ENCODE data around the gene CABLES2.

Gene CABLES2

GRCh38 chr20:62357681-62358080 is 49.4 kb downstream of the CABLES2 start:
- no peak for FAIRE-seq

DNA sequence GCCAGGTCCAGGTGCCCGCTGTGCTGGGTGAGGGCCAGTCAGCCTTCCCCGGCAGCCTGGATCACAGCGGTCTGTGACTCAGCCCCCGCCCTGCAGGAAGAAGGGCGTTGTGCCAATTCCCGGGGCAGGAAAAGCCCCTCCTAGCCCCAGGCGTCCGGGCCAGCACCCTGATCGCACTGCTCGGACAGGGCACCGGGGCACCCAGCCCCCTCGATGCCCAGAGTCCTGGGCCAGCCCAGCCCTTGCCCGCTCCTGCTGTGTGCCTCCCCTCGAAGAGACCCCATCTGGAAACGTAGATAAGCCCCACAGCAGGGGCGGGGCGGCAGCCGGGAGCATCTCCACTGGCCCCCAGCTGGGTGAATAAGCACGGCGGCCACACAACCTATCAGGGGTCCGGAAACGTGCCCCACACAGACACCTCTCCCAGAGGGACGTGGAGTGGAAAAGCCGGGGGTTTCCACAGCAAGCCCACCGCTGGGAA is 49.9 kb downstream of the CABLES2 start:
- FAIRE-seq, result no peak

DNA sequence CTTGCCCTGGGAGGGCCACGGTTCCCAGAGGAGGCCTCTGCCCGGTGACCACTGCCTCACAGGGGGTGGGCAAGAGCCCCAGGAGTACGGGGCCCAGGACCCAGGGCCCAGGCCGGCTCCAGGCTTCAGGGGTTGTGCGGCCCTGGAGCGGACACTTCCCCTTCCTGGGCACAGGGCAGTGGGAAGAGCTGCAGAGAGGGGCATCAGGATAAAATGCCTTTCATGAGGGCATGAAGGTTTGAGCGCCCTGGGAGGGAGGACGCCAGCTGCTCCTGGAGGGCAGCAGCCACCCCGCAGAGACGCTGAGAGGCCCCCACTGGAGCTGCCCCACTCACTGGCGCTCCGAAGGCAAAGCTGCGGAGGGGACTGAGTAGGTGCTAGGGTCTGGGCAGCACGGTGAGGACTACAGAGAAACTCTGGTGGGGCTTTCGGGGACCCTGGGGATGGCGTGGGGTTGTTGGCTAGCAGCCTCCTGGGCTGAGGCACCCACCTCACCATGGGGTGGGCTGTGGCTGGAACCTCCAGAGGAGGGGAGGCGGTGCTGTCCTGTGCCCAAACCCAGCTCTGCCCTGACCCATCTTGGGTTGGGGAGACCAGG is 50.4 kb downstream of the CABLES2 start:
- FAIRE-seq, result no peak

GRCh38 chr20:62355878-62356588 is 51.1 kb downstream of the CABLES2 start:
- FAIRE-seq, result no peak

GRCh38 chr20:62355516-62355877 is 51.6 kb downstream of the CABLES2 start:
- FAIRE-seq, result no peak

GRCh38 chr20:62354811-62355341 is 52.2 kb downstream of the CABLES2 start:
- FAIRE-seq, result no peak

GRCh38 chr20:62354031-62354808 is 52.9 kb downstream of the CABLES2 start:
- no peak for FAIRE-seq

DNA sequence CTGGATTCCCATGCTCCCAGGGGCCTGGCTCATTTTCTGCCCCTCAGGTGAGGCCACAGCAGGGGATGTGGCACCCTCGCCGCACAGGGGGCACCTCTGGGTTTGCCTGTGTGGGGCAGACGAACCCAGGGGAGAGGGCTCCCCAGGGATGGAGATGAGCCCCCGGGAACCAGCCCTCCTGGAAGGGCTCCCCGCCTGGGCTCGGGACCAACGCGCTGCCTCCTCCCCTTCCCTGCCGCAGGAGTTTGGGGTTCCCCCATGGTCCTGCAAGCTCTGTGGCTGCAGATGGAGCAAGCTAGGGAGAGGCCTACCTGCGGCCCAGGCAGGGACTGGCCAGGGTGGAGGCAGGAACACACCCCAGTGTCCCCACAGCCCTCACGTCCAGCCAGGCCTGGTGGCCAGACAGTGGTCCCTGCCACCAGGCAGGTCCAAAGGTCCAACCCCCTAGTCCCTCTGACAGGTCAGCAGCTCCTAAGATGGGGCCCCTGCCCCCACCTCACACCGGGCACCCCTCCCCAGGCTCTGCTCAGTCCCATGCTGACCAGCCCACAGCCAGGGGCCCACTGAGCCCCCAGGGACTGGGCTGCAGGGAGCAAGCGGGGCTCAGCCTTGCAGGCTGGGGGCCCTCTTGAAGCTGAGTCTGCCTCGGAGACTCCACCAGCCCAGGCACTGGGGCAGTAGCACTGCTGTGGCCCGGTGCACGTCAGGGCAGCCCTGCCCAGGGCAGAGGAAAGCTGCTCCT is 53.6 kb downstream of the CABLES2 start:
- FAIRE-seq, result no peak

- FAIRE-seq, result no peak
These were observed 54.4 kb downstream of the CABLES2 start for GRCh38 chr20:62352402-62353288.

DNA sequence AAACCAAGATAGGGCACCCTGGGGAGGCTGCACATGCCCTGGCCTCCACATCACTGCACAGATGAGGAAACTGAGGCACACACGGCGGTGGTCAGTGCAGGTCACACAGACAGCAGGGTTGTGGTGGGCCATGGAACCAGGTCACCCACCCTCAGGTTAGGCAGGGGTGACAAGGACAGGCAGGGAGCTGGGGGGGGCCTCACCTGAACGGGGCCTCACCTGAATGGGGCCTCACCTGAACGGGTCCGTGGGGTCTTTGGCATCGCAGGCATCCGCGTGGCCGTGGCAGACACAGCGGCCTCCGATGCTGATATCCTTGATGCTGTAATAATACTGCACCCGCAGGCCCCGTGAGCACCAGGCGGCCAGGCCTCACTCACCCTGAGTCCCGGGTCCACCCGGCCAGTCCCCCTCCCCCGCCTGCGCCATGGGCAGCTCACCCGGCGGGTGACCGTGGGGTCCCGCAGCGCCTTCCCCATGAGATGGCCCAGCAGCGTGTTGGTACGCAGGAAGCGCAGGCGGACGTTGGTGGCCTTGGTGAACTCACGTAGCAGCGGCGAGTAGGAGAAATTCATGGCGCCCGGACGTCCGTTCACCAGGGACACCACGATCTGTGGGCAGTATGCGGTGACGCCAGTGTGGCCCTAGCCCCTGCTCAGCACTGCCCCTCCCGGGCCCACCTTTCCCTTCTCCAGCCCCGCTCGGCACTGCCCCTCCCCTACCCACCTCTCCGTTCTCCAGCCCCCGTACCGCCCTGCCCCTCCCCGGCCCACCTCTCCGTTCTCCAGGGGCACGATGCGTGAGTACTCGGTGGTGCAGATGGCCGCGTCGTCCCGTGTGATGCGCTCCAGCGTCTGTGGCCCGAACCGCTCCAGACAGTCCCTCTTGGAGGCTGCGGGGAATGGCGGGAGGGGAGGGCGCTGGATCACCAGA is 55.4 kb downstream of the CABLES2 start:
- FAIRE-seq, result no peak

- no peak for FAIRE-seq
These were observed 56.3 kb downstream of the CABLES2 start for GRCh38 chr20:62350629-62351422.

DNA sequence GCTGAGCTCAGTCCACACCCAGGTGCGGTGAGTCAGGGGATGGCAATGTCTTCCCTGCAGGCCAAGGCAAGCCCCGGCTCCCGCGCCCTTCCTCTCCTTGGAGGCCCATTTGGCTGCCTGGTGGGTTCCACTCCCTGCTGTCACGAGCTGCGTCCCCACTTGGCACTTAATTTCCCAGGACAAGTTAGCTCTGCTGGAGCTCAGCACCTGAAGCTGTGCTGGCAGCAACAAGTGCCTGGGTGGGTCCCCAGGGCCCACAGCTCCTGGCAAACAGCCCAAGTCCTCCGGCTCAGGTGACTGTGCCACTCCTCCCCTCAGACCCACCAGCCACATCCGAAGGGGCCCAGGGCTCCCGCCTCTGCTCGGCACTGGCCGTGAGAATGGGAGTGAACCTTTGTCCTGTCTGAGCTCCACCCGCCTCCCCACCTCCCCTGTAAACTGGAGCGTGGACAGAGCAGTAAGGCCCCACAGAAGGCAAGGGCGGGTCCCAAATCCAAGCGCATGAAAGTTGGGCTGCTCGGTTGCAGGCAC is 56.9 kb downstream of the CABLES2 start:
- no peak for FAIRE-seq

GRCh38 chr20:62349556-62350097 is 57.5 kb downstream of the CABLES2 start:
- no peak for FAIRE-seq

GRCh38 chr20:62348604-62349003 is 58.5 kb downstream of the CABLES2 start:
- FAIRE-seq, result no peak

- FAIRE-seq, result no peak
These were observed 59.6 kb downstream of the CABLES2 start for GRCh38 chr20:62347445-62347844.

- FAIRE-seq, result no peak
These were observed 60.0 kb downstream of the CABLES2 start for GRCh38 chr20:62347151-62347404.

DNA sequence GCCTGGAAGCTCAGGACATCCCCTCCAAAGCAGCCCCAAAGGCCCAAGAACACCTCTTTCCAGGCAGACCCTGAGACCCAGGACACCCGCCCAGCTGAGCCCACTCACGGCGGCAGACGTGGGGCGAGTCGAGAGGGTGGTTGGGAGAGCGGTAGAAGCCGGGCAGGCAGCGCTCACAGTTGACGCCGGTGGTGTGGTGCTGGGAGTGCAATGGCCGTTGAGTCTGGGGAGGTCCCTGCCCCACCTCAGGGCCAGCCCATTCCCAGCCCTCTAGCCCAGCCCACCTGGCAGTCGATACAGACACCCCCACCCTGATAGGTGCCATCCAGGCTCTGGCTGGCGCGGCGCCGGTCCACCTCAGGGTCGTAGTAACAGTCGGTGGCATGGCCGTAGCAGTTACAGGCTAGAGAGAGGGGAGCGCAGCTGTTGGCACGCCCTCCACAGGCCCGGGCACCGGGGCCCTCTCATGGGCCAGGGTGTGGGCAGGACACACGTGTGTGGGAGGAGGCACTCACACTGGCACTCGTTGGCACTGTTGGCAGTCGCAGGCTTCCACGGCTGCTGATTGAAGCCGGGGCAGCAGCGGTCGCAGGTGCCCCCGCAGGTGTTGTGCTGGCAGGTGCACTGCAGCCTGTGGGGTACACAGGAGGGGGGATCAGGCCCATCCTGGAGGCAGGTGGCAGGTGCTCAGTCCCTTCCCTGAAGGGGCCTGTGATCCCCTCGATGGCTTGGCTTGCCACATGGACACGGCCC is 60.5 kb downstream of the CABLES2 start:
- FAIRE-seq, result no peak

- no peak for FAIRE-seq
These were observed 61.3 kb downstream of the CABLES2 start for GRCh38 chr20:62345681-62346370.

Data from islet of Langerhans (tissue), 1 donor.